ENCODE measurements around the gene GFRA1. TPM values are rescaled to one million over a fixed set of nuclear protein-coding genes. Genes with fewer than 3 reads are reported as not detected.

GFRA1 gene
- total RNA-seq, 8 experiments from 2014 or later = 0.77 to 136 (median 50.2) TPM

DNA sequence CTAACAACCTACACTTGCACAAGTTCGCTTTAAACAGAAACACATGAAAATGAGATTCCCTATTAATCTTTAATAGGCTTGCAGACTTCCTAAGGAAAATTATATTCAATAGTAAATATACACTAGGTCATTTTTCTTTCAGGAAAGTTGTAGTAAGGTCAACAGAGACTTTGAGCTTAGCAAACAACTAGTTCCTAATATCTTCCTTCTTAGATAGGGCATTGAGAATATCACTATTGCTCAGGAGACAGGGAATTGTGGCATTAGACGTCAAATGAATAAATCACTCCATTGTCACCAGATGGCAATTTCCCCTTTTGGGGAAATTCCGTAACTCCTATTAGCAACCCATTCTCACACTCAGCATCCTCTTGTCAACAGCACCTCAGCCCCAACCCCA lies 164.9 kb downstream of the GFRA1 start:
- no peak for ATAC-seq (replicated peaks in 6 of 8)
- in situ Hi-C loops (cut with MboI; ENCODE audit: low pct_unique_long_range_greater_than_20kb in 2 of 9, low sequenced_read_pairs in 9 of 9, unreplicated experiment in 9 of 9) = no loop called here
- WGBS, 10 experiments = 0 to 100% (median 66%) methylated on average over 1 to 3 of the region's 3 CpGs; no CpG with 5 or more reads in 2 of the 10 experiments

DNA sequence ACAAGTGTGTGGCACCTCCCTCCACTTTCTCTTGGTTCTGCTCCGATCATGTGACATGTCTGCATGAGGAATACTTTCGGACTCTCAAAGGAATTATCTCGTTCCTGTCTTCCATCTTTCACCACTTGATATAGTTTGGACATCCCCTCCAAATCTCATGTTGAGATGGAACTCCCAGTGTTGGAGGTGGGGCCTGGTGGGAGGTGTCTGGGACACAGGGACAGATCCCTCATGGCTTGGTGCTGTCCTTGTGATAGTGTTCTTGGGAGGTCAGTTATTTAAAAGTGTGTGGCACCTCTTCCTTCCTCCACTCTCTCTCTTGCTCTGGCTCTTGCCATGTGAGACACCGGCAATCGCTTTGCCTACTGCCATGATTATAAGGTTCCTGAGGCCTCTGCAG lies 166.4 kb downstream of the GFRA1 start:
- no peak for ATAC-seq (replicated peaks in 6 of 8)
- Histone ChIP-seq H3K4me3 (no peak overlapping the region), H3K27ac (no peak overlapping the region), H3K4me1 (replicated peaks in 1 of 2) (no peaks in the 10 kb centered on the region)
- 80 to 100% (median 100%) methylated on average over 1 to 5 of the region's 5 CpGs; no CpG with 5 or more reads in 2 of the 10 experiments for WGBS, 10 experiments
- in situ Hi-C loops (cut with MboI; ENCODE audit: low pct_unique_long_range_greater_than_20kb in 2 of 9, low sequenced_read_pairs in 9 of 9, unreplicated experiment in 9 of 9) = no loop called here

More for the DNA sequence above, 164.9 kb downstream of the GFRA1 start:
- H3K27ac ChIP-seq = no peak overlapping the region
- no peak overlapping the region for H3K4me3 ChIP-seq
- H3K4me1 ChIP-seq (replicated peaks in 1 of 2) = no peaks in the 10 kb centered on the region

DNA sequence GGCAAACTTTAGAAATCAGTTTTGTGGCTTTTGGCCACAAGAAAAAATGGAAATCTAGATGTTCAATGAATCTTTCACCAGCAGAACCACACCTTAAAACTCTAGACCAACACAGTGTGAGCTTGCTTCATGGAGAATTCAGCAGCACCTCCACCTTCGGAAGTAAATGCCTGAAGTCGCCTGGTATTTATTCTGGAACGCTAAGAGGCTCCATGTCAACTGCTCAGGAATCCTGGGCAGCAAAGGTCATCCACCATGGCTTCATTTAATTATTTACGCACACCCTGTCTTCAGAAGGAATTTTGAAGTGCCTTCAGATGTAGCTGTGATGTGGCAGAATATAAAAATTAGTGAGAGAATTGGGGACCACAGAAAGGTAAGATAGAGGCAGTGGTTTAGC lies 167.7 kb downstream of the GFRA1 start:
- no peak for ATAC-seq (replicated peaks in 6 of 8)
- no peak overlapping the region for H3K27ac ChIP-seq
- H3K4me3 ChIP-seq = no peak overlapping the region
- H3K4me1 ChIP-seq (replicated peaks in 1 of 2) = peaks cover 0 to 7% of the 10 kb centered on the region in 2 donors
- in situ Hi-C loops (cut with MboI; ENCODE audit: low pct_unique_long_range_greater_than_20kb in 2 of 9, low sequenced_read_pairs in 9 of 9, unreplicated experiment in 9 of 9) = no loop called here
- 55 to 100% (median 90%) methylated on average over 1 to 4 of the region's 4 CpGs; no CpG with 5 or more reads in 1 of the 10 experiments for WGBS, 10 experiments

DNA sequence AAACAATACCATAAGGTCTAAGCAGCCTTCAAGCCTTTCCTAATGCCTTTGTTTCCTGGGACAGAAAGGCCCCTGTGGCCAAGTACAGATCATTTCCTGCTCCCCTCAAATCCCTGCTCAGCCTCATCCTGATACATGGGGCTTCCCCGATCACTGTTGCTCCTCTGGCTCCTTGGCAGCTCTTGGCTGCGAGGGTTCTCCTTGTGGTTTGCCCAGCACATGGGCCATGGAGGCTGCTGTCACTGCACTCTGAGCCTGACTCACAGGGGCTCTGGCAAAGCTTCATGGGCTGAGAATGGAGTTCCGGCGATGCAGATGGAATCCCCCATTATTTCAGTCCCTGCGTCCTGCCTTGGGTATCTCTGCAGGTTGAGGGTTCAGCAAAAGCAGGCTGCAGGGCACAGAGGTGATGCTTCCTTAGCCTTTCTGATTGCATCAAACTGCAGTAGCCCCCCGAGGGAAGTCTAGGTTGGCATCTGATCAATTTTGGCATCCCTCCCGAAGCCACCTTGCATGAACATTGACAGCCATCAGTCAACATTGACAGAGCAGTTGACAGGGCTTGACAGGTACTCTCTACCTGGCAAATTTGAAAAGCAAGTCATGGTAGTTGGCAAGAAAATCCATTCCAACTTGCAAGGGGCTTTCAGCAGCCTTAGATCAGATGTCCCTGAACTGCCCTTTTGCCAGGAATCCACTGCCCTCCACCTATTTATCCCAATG lies 168.6 kb downstream of the GFRA1 start:
- ATAC-seq (replicated peaks in 6 of 8) = no peak
- in situ Hi-C loops (cut with MboI; ENCODE audit: low pct_unique_long_range_greater_than_20kb in 2 of 9, low sequenced_read_pairs in 9 of 9, unreplicated experiment in 9 of 9) = no loop called here

DNA sequence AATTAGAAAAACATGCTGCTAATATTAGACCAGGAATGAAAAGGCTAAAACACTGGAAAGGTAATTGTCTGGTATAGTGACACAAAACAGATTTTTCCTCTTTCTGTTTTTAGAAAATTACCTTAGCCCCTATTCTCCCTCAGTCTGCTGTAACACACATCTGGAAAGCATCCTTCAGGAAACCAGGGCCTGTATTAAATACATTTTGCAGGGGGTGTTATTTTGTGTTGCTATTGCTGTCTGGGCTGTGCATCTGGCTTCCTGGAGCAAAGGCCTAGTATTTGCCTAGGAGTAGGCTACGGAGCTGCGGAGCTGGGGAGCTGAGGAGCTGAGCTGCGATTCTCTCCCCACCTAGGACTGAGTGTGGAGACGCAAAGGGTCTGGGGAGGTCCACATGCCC lies 169.3 kb downstream of the GFRA1 start:
- Histone ChIP-seq H3K27ac (no peak overlapping the region), H3K4me1 (replicated peaks in 1 of 2) (peaks cover 9 to 15% of the 10 kb centered on the region in 2 donors), H3K4me3 (no peak overlapping the region)
- whole genome bisulfite sequencing, 10 experiments = 100% methylated on average over 1 to 3 of the region's 4 CpGs; no CpG with 5 or more reads in 8 of the 10 experiments
- in situ Hi-C loops (cut with MboI; ENCODE audit: low pct_unique_long_range_greater_than_20kb in 2 of 9, low sequenced_read_pairs in 9 of 9, unreplicated experiment in 9 of 9) = no loop called here
- no peak for ATAC-seq (replicated peaks in 6 of 8)

More for the DNA sequence above, 168.6 kb downstream of the GFRA1 start:
- H3K4me3 ChIP-seq = no peak overlapping the region
- H3K4me1 ChIP-seq (replicated peaks in 1 of 2) = peaks cover 2 to 8% of the 10 kb centered on the region in 2 donors
- WGBS, 10 experiments = 0 to 100% (median 73%) methylated on average over 1 to 4 of the region's 7 CpGs; no CpG with 5 or more reads in 2 of the 10 experiments
- no peak overlapping the region for H3K27ac ChIP-seq

DNA sequence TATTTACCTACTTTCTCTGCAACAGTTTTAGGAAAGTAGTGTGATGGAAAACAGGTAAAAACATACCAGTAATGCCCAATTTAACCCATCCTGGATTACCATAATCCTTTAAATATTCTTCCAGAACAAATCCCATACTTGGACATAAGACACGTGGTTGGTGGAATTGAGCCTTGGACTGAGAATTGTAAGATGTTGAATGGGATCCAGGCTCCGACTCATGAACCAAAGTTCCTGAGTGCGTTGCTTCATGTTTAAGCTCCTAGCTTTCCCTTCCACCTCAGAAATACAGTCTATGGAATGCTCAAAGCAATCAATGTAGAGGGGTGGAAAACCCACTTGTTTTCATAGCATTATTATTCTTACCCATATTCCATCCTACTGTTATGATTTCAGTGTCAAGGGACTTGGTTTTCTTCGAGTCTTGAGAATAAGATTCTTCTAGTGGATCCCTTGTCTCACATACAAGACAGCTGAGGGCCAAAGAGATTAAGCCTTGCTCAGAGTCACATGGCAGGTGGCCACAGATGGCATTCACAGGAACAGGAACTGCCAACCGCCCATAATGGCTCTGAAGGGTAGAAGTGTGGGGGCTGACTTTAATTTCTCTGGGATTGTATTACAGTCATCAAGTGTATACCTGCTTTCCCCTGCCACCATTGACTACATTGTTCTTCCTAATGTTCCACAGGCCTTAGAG lies 171.2 kb downstream of the GFRA1 start:
- H3K4me1 ChIP-seq (replicated peaks in 1 of 2) = peaks cover 28 to 34% of the 10 kb centered on the region in 2 donors
- in situ Hi-C loops (cut with MboI; ENCODE audit: low pct_unique_long_range_greater_than_20kb in 2 of 9, low sequenced_read_pairs in 9 of 9, unreplicated experiment in 9 of 9) = no loop called here
- ATAC-seq (replicated peaks in 6 of 8) = no peak
- no peak overlapping the region for H3K27ac ChIP-seq
- H3K4me3 ChIP-seq = no peak overlapping the region
- WGBS, 10 experiments = 25 to 100% (median 93%) methylated on average over 1 to 5 of the region's 5 CpGs; no CpG with 5 or more reads in 1 of the 10 experiments

DNA sequence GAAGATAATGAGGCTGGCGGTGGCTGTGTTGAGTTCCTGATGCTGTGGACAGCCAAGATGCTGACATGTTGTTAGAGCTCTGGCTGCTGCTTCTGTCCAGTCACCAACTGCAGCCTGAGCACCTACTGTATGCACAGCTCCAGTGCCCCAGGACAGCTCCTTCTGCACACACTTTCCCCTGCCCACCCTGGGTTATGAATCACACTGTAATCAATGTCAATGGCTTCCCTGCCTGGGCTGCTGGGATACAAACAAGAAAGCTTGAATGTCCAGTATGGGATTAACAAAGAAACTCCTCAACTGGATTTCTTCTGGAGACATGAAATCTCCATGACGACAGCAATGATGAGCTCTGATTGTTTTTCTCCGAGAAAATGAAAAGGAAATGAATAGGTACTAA lies 172.0 kb downstream of the GFRA1 start:
- in situ Hi-C loops (cut with MboI; ENCODE audit: low pct_unique_long_range_greater_than_20kb in 2 of 9, low sequenced_read_pairs in 9 of 9, unreplicated experiment in 9 of 9) = no loop called here
- ATAC-seq (replicated peaks in 6 of 8) = peak in 3 of 8 experiments; percentile 44 to 57 (median 51)
- Histone ChIP-seq H3K4me3 (no peak overlapping the region), H3K4me1 (replicated peaks in 1 of 2) (peaks cover 35 to 42% of the 10 kb centered on the region in 2 donors), H3K27ac (no peak overlapping the region)
- 50 to 86% (median 65%) methylated on average over 2 to 3 of the region's 3 CpGs; no CpG with 5 or more reads in 1 of the 10 experiments for WGBS, 10 experiments

DNA sequence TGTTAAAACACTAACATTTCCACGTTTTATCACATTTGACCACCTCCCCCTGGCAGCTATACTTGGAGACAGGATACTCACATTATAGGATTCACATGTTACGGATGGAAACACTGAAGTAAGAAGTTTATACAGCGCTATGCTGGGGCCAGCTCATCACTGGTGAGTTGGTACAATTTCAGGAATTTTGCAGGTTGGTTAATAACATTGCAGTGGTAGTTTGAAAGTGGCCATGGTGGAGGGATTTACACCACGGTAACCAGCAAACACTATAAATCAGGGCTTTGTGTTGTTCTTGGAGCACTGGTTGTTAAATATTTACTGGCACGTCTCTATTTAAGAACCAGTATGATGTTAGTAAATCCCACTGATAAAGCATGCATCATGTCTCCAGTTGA lies 174.0 kb downstream of the GFRA1 start:
- no peak overlapping the region for H3K27ac ChIP-seq
- H3K4me3 ChIP-seq = no peak overlapping the region
- peak in 3 of 8 experiments; percentile 9 to 61 (median 18) for ATAC-seq (replicated peaks in 6 of 8)
- peaks cover 39 to 48% of the 10 kb centered on the region in 2 donors for H3K4me1 ChIP-seq (replicated peaks in 1 of 2)
- in situ Hi-C loops (cut with MboI; ENCODE audit: low pct_unique_long_range_greater_than_20kb in 2 of 9, low sequenced_read_pairs in 9 of 9, unreplicated experiment in 9 of 9) = no loop called here
- 10 to 96% (median 80%) methylated on average over 1 to 5 of the region's 5 CpGs; no CpG with 5 or more reads in 1 of the 10 experiments for WGBS, 10 experiments

DNA sequence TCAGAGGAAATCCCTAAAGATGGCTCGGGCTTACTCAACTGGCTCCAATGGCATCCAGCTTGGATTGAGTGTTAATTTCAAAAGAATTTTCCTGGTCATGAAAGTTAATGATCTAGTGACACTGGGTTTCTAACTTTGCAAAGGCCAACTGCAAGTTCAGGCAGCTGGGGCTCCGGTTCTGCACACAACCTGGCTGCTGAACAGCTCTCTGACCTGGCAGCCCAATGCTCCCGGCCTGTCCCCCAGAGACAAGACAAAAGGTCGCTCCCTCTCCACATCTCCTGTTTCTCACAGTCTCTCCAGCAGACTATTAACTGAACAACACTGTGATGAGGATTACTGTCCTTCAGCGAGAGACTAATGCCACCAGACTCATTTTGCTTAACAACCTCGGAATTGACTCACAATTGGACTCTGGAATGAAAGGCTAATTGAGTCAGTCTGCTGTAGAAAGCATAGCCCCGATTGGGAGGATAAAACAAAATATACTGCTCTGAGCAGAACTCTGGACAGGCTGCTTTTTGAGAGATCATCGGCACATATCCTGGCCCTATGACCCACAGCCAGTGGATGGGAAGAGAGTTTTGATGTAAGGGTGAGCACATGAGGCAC lies 174.5 kb downstream of the GFRA1 start:
- peak in 5 of 8 experiments; percentile 9 to 35 (median 31) for ATAC-seq (replicated peaks in 6 of 8)
- no peak overlapping the region for H3K27ac ChIP-seq
- H3K4me1 ChIP-seq (replicated peaks in 1 of 2) = peaks cover 39 to 48% of the 10 kb centered on the region in 2 donors
- 9 to 80% (median 47%) methylated on average over 1 to 7 of the region's 8 CpGs for WGBS, 10 experiments
- H3K4me3 ChIP-seq = no peak overlapping the region
- in situ Hi-C loops (cut with MboI; ENCODE audit: low pct_unique_long_range_greater_than_20kb in 2 of 9, low sequenced_read_pairs in 9 of 9, unreplicated experiment in 9 of 9) = no loop called here

DNA sequence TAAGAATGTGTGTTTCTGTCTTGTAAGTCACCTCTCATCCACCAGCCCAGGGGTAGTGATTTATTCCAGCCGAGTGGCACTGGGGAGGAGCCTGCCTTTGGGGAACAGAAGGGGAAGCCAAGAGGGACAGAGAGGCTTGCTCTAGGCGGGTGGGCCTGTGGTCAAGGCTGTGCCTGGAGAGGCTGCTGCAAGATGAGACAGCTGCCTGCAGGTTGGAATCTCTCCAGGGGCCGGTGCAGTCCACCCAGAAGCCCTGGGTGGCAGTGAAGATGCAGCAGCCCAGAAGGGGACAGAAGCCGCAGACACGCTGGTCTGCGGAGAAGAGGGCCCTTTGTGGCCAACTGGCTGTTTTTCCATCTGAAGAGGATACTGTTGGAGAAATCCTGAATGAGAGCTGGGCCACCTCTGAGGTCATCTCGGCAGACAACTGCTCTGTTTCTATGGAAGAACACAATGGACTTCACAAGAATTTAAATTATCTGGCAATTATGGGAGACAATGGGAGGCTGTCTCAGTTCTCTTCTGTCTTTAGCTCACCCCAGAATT lies 175.7 kb downstream of the GFRA1 start:
- H3K4me3 ChIP-seq = no peak overlapping the region
- peak overlapping the region; percentile 6 to 47 for H3K27ac ChIP-seq
- WGBS, 10 experiments = 0 to 68% (median 36%) methylated on average over 1 to 6 of the region's 7 CpGs; no CpG with 5 or more reads in 4 of the 10 experiments
- in situ Hi-C loops (cut with MboI; ENCODE audit: low pct_unique_long_range_greater_than_20kb in 2 of 9, low sequenced_read_pairs in 9 of 9, unreplicated experiment in 9 of 9) = no loop called here
- peaks cover 39 to 48% of the 10 kb centered on the region in 2 donors for H3K4me1 ChIP-seq (replicated peaks in 1 of 2)
- peak in 6 of 8 experiments; percentile 36 to 86 (median 78) for ATAC-seq (replicated peaks in 6 of 8)

DNA sequence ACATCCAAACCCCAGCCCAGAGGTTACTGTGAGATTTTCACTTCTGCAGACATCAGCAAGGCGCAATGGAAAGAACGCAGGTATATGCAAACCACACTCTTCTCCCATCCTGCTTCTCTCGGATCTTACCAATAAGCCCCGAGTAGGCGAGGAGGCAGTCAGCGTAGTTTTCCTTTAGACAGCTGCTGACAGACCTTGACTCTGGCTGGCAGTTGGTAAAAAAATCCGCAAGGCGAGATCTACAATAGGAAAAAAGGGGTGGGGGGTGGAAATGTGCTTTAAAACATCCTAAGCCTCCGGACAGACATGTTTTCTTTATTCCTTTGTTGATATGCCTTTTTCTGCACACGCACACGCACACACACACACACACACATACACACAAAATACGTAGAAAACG lies 176.5 kb downstream of the GFRA1 start:
- H3K4me1 ChIP-seq (replicated peaks in 1 of 2) = peaks cover 39 to 48% of the 10 kb centered on the region in 2 donors
- in situ Hi-C loops (cut with MboI; ENCODE audit: low pct_unique_long_range_greater_than_20kb in 2 of 9, low sequenced_read_pairs in 9 of 9, unreplicated experiment in 9 of 9) = no loop called here
- peak in 2 of 8 experiments; percentile 9 to 18 for ATAC-seq (replicated peaks in 6 of 8)
- H3K27ac ChIP-seq = peak overlapping the region in 1 of 2 donors; percentile 47
- H3K4me3 ChIP-seq = no peak overlapping the region
- 60 to 87% (median 78%) methylated on average over 4 to 13 of the region's 13 CpGs for WGBS, 10 experiments

DNA sequence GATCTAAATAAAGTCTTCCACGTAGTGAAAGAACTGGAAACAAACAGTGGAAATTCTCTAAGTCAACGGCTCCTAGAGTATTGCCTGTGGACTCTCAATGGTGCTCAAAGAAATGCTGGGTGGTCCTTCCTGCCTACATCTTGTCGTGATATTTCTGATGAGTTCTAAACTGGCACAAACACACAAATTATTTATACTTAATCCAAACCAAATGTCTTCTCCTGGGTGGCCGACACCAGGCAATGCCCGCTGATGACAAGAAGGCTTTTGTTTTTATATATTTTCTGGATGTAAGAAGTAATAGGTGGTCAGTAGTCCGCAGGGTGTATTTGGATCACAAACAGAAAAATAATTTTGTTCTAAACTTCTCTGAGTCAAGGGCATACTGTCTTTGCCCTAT lies 178.7 kb downstream of the GFRA1 start:
- no peak overlapping the region for H3K27ac ChIP-seq
- 0 to 100% (median 85%) methylated on average over 1 to 6 of the region's 6 CpGs for WGBS, 10 experiments
- peaks cover 43 to 48% of the 10 kb centered on the region in 2 donors for H3K4me1 ChIP-seq (replicated peaks in 1 of 2)
- ATAC-seq (replicated peaks in 6 of 8) = no peak
- in situ Hi-C loops (cut with MboI; ENCODE audit: low pct_unique_long_range_greater_than_20kb in 2 of 9, low sequenced_read_pairs in 9 of 9, unreplicated experiment in 9 of 9) = no loop called here
- no peak overlapping the region for H3K4me3 ChIP-seq

DNA sequence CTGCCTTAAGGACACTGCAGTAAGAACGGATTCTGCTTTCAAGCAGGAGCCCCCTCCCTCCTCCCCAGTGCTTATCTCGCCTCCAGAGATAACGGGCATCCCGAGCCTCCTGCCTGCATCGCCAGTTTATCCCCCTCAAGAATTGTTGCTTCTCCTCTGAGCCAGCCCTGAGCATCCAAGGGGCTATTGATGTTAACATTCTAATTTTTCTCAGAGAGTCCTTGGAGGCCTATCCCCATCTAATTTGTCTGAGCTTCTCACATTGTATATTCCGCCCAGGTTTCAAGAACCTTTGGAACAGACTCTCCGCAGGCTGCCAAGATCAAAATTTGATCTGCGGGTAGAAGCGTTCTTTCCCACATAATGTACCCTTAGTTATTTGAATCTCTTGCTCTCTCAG lies 180.0 kb downstream of the GFRA1 start:
- 51 to 100% (median 86%) methylated on average over 1 to 8 of the region's 9 CpGs; no CpG with 5 or more reads in 2 of the 10 experiments for WGBS, 10 experiments
- no peak for ATAC-seq (replicated peaks in 6 of 8)

More for the DNA sequence above, 180.0 kb downstream of the GFRA1 start:
- Histone ChIP-seq H3K27ac (no peak overlapping the region), H3K4me3 (no peak overlapping the region), H3K4me1 (replicated peaks in 1 of 2) (peaks cover 34 to 35% of the 10 kb centered on the region in 2 donors)
- in situ Hi-C loops (cut with MboI; ENCODE audit: low pct_unique_long_range_greater_than_20kb in 2 of 9, low sequenced_read_pairs in 9 of 9, unreplicated experiment in 9 of 9) = no loop called here
